Ishikawa (cell line): ENCODE results near the gene NSL1.

Experiments
- CEBPB ChIP-seq: IDR thresholded peaks from 2 replicates; pipeline ENCODE4 v1.6.1; 2012
- CREB1 ChIP-seq: IDR thresholded peaks from 2 replicates; pipeline ENCODE4 v1.6.1; 2012; ENCODE audit warnings: low read depth
- EGR1 ChIP-seq: IDR thresholded peaks from 2 replicates; pipeline ENCODE4 v1.6.1; 2012
- EP300 ChIP-seq: IDR thresholded peaks from 2 replicates; pipeline ENCODE4 v1.6.1; 2012; ENCODE audit warnings: borderline replicate concordance
- FOXM1 ChIP-seq: IDR thresholded peaks from 2 replicates; pipeline ENCODE4 v1.6.1; 2012; ENCODE audit warnings: low read depth, borderline replicate concordance
- MAX ChIP-seq: IDR thresholded peaks from 2 replicates; pipeline ENCODE4 v1.6.1; 2012
- NFIC ChIP-seq: IDR thresholded peaks from 2 replicates; pipeline ENCODE4 v1.6.1; 2012
- RAD21 ChIP-seq: IDR thresholded peaks from 2 replicates; pipeline ENCODE4 v1.6.1; 2012; ENCODE audit warnings: low read depth
- REST ChIP-seq: IDR thresholded peaks from 2 replicates; pipeline ENCODE4 v1.6.1; 2012; ENCODE audit warnings: low read depth, mild to moderate bottlenecking
- TAF1 ChIP-seq: IDR thresholded peaks from 2 replicates; pipeline ENCODE4 v1.6.1; 2012; ENCODE audit warnings: low read depth, mild to moderate bottlenecking
- TCF12 ChIP-seq: IDR thresholded peaks from 2 replicates; pipeline ENCODE4 v1.6.1; 2012; ENCODE audit warnings: low read depth
- TEAD4 ChIP-seq: IDR thresholded peaks from 2 replicates; pipeline ENCODE4 v1.6.1; 2012
- USF1 ChIP-seq: IDR thresholded peaks from 2 replicates; pipeline ENCODE4 v1.6.1; 2012
- YY1 ChIP-seq: IDR thresholded peaks from 2 replicates; pipeline ENCODE4 v1.6.1; 2012; ENCODE audit warnings: low read depth
- ZBTB7A ChIP-seq: IDR thresholded peaks from 2 replicates; pipeline ENCODE4 v1.6.1; 2012; ENCODE audit warnings: low read depth

NSL1 gene

GRCh38 chr1:212728606-212729005 lies 63.0 kb downstream of the NSL1 start:
- TF ChIP-seq USF1 (no peak), TCF12 (no peak), NFIC (no peak), FOXM1 (no peak), TEAD4 (no peak), REST (no peak), EGR1 (no peak), CEBPB (no peak), CREB1 (no peak), RAD21 (no peak)

GRCh38 chr1:212727386-212728181 lies 64.0 kb downstream of the NSL1 start:
- no peak for TF ChIP-seq TCF12
- no peak for TF ChIP-seq CEBPB
- TF ChIP-seq CREB1, result no peak
- no peak for TF ChIP-seq REST
- no peak for TF ChIP-seq TEAD4
- TF ChIP-seq MAX, result no peak
- TF ChIP-seq USF1, result no peak
- TF ChIP-seq YY1, result no peak
- TF ChIP-seq NFIC, result no peak
- TF ChIP-seq TAF1, result no peak
- no peak for TF ChIP-seq ZBTB7A
- TF ChIP-seq EP300, result no peak
- no peak for TF ChIP-seq EGR1
- no peak for TF ChIP-seq RAD21
- TF ChIP-seq FOXM1, result no peak

- no peak for TF ChIP-seq RAD21
- no peak for TF ChIP-seq ZBTB7A
- no peak for TF ChIP-seq FOXM1
- no peak for TF ChIP-seq USF1
- TF ChIP-seq REST, result no peak
- no peak for TF ChIP-seq TCF12
- TF ChIP-seq YY1, result no peak
- TF ChIP-seq CREB1, result no peak
Measured at GRCh38 chr1:212722270-212722957, 69.2 kb downstream of the NSL1 start.
